Tibial nerve (tissue), 4 donors: ENCODE measurements around the gene KRTAP5-6.

ENCODE experiments used
- EP300 ChIP-seq, 2 donors: sonication (generic); formaldehyde crosslinking; IDR thresholded peaks; one replicate each; pipeline ENCODE4 v1.6.1; 2017; ENCODE audit warnings: antibody characterized with exemption in 2 of 2, mild to moderate bottlenecking in 1 of 2
- POLR2A ChIP-seq, 2 donors: fragments of 450-650 bp; IDR thresholded peaks; one replicate each; pipeline ENCODE4 v1.6.1; 2017; ENCODE audit warnings: antibody characterized with exemption in 2 of 2, mild to moderate bottlenecking in 2 of 2, moderate library complexity in 2 of 2
- TF ChIP-seq, protein P1 (sequence below), 5 experiments: fragments of 200-600 bp in 3 of 5; fragments of 450-650 bp in 2 of 5; sonication (generic) in 3 of 5; IDR thresholded peaks; one replicate each; pipeline ENCODE4 v1.5.1; 2016 to 2019; ENCODE audit warnings: antibody characterized with exemption in 5 of 5, mild to moderate bottlenecking in 3 of 5, moderate library complexity in 2 of 5

GRCh38 chr11:1692708-1693326 lies 4.2 kb upstream of the KRTAP5-6 start:
- TF ChIP-seq, protein P1, sequence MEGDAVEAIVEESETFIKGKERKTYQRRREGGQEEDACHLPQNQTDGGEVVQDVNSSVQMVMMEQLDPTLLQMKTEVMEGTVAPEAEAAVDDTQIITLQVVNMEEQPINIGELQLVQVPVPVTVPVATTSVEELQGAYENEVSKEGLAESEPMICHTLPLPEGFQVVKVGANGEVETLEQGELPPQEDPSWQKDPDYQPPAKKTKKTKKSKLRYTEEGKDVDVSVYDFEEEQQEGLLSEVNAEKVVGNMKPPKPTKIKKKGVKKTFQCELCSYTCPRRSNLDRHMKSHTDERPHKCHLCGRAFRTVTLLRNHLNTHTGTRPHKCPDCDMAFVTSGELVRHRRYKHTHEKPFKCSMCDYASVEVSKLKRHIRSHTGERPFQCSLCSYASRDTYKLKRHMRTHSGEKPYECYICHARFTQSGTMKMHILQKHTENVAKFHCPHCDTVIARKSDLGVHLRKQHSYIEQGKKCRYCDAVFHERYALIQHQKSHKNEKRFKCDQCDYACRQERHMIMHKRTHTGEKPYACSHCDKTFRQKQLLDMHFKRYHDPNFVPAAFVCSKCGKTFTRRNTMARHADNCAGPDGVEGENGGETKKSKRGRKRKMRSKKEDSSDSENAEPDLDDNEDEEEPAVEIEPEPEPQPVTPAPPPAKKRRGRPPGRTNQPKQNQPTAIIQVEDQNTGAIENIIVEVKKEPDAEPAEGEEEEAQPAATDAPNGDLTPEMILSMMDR (IDR thresholded peaks at IDR 0.05): no peak
- TF ChIP-seq POLR2A (IDR thresholded peaks at IDR 0.05): no peak
- TF ChIP-seq EP300 (IDR thresholded peaks at IDR 0.05): no peak
